RWPE1 (cell line): ENCODE measurements around the gene AHCYL1.

ENCODE experiments used
- CTCF ChIA-PET: fragments of 350-600 bp; sonication (Branson Sonifier 250); formaldehyde crosslinking; extraction: SDS; loops from one replicate; lab custom pipeline; 2021; lab: Yijun Ruan, JAX
- POLR2A ChIA-PET: fragments of 400-600 bp; formaldehyde crosslinking; extraction: SDS; loops from one replicate; lab custom pipeline; 2020; ENCODE audit warnings: antibody characterized with exemption; ENCODE audit not compliant: low non-redundant PET; lab: Yijun Ruan, JAX
- DNase-seq: peaks from one replicate; pipeline ENCODE4 v3.0.0; 2012; ENCODE audit warnings: low spot score
- H3K27ac ChIP-seq: fragments of 450-650 bp; 2 replicates; pipeline ENCODE4 v1.5.1; 2017
- CTCF ChIP-seq: fragments of 450-650 bp; conservative IDR thresholded peaks from 2 replicates; pipeline ENCODE4 v1.5.1; 2017; ENCODE audit warnings: low read depth, mild to moderate bottlenecking

The AHCYL1 gene

GRCh38 chr1:110068646-110069403, 84.3 kb downstream of the AHCYL1 start:
- ChIA-PET POLR2A (no interaction called here), CTCF (interaction anchor here (0.6 to 1.7 kb wide), 3 partner anchors 9 to 37 kb away, joined by 3 to 8 read pairs (median 5); no protein-coding TSS in a partner anchor)
- no peak overlapping the region for H3K27ac ChIP-seq
- TF ChIP-seq CTCF = no peak
- no peak for DNase-seq

- no peak for DNase-seq
- ChIA-PET POLR2A (no interaction called here), CTCF (interaction anchor here (1.5 to 1.7 kb wide), 2 partner anchors 10 to 19 kb away, joined by 5 to 8 read pairs; no protein-coding TSS in a partner anchor)
- H3K27ac ChIP-seq = no peak overlapping the region
- no peak for TF ChIP-seq CTCF
These were observed 85.1 kb downstream of the AHCYL1 start for GRCh38 chr1:110069404-110070281.

- ChIA-PET CTCF (no interaction called here), POLR2A (no interaction called here)
- TF ChIP-seq CTCF = no peak
- DNase-seq = no peak
- no peak overlapping the region for H3K27ac ChIP-seq
These were observed 85.7 kb downstream of the AHCYL1 start for GRCh38 chr1:110070282-110070669.

GRCh38 chr1:110070671-110071242, 86.2 kb downstream of the AHCYL1 start, which contains the start of gene ALX3:
Gene ALX3 (minus strand): TSS chr1:110070672. CDS start chr1:110070612, 60 bp downstream.
- TF ChIP-seq CTCF = no peak
- ChIA-PET CTCF (interaction anchor here (1.3 to 2.2 kb wide), 3 partner anchors 17 to 35 kb away, joined by 4 to 8 read pairs (median 5); no protein-coding TSS in a partner anchor), POLR2A (no interaction called here)
- DNase-seq = no peak
- H3K27ac ChIP-seq = no peak within 1 kb of the TSS
